ENCODE results near the gene SNRPA. TPM values are rescaled to one million over a fixed set of nuclear protein-coding genes. Genes with fewer than 3 reads are reported as not detected.
A peak's percentile ranks its signal among the peaks of the same experiment; 100 is the strongest.

Gene SNRPA
- total and polyA plus RNA-seq, 8 donors: 4.9 to 258 (median 58.8) TPM

GRCh38 chr19:40740747-40741146 is 10.3 kb upstream of the SNRPA start:
- peak overlapping the region in 4 of 5 donors; percentile 16 to 62 (median 60) for H3K27ac ChIP-seq
- no peak overlapping the region for H3K4me3 ChIP-seq
- no peaks in the 10 kb centered on the region for H3K27me3 ChIP-seq
- no peak for DNase-seq
- no peaks in the 10 kb centered on the region for H3K9me3 ChIP-seq
- peaks cover 0 to 23% (median 20%) of the 10 kb centered on the region in 4 donors for H3K4me1 ChIP-seq
- intact Hi-C loops (cut with DNase I; ENCODE audit: low total_unique reads): no loop called here
- H3K36me3 ChIP-seq: peaks cover 25 to 71% (median 60%) of the 10 kb centered on the region in 4 donors
- TF ChIP-seq POLR2A (IDR thresholded peaks at IDR 0.05): no peak
- peak in 1 of 3 donors; percentile 28 for TF ChIP-seq POLR2AphosphoS5 (IDR thresholded peaks at IDR 0.05)
- WGBS, 5 donors: 59 to 84% (median 71%) methylated on average over 5 to 6 of the region's 6 CpGs

- H3K4me3 ChIP-seq: no peak overlapping the region
- H3K27me3 ChIP-seq: no peaks in the 10 kb centered on the region
- TF ChIP-seq POLR2AphosphoS5 (IDR thresholded peaks at IDR 0.05) (no peak), POLR2A (IDR thresholded peaks at IDR 0.05) (no peak), CTCF (IDR thresholded peaks at IDR 0.05) (no peak), EP300 (IDR thresholded peaks at IDR 0.05) (no peak)
- peaks cover 23 to 61% (median 50%) of the 10 kb centered on the region in 4 donors for H3K36me3 ChIP-seq
- H3K27ac ChIP-seq: peak overlapping the region in 3 of 5 donors; percentile 58 to 61 (median 61)
- DNase-seq: no peak
- no peaks in the 10 kb centered on the region for H3K9me3 ChIP-seq
- intact Hi-C loops (cut with DNase I; ENCODE audit: low total_unique reads): no loop called here
- H3K4me1 ChIP-seq: peaks cover 0 to 23% (median 14%) of the 10 kb centered on the region in 4 donors
- WGBS, 5 donors: 78 to 87% (median 84%) methylated on average over 10 of the region's 10 CpGs
Measured at GRCh38 chr19:40741527-40742390, 9.2 kb upstream of the SNRPA start.

- intact Hi-C loops (cut with DNase I; ENCODE audit: low total_unique reads): no loop called here
- Histone ChIP-seq H3K9me3 (no peaks in the 10 kb centered on the region), H3K4me1 (peaks cover 0 to 23% (median 15%) of the 10 kb centered on the region in 4 donors), H3K27me3 (no peaks in the 10 kb centered on the region), H3K4me3 (no peak overlapping the region), H3K36me3 (peaks cover 16 to 54% (median 43%) of the 10 kb centered on the region in 4 donors), H3K27ac (no peak overlapping the region)
- 46 to 79% (median 61%) methylated on average over 9 to 17 of the region's 17 CpGs for WGBS, 5 donors
- no peak for DNase-seq
- TF ChIP-seq CTCF (IDR thresholded peaks at IDR 0.05) (no peak), POLR2AphosphoS5 (IDR thresholded peaks at IDR 0.05) (no peak), EP300 (IDR thresholded peaks at IDR 0.05) (no peak), POLR2A (IDR thresholded peaks at IDR 0.05) (no peak)
Measured at GRCh38 chr19:40742477-40742876, 8.5 kb upstream of the SNRPA start.

GRCh38 chr19:40742886-40743285 is 8.1 kb upstream of the SNRPA start:
- peaks cover 0 to 23% (median 17%) of the 10 kb centered on the region in 4 donors for H3K4me1 ChIP-seq
- no peaks in the 10 kb centered on the region for H3K27me3 ChIP-seq
- H3K36me3 ChIP-seq: peaks cover 13 to 50% (median 39%) of the 10 kb centered on the region in 4 donors
- no peak for TF ChIP-seq POLR2AphosphoS5 (IDR thresholded peaks at IDR 0.05)
- no peak for TF ChIP-seq POLR2A (IDR thresholded peaks at IDR 0.05)
- no peak for TF ChIP-seq CTCF (IDR thresholded peaks at IDR 0.05)
- TF ChIP-seq EP300 (IDR thresholded peaks at IDR 0.05): no peak
- H3K4me3 ChIP-seq: no peak overlapping the region
- no peaks in the 10 kb centered on the region for H3K9me3 ChIP-seq
- no peak overlapping the region for H3K27ac ChIP-seq
- intact Hi-C loops (cut with DNase I; ENCODE audit: low total_unique reads): no loop called here
- DNase-seq: no peak
- WGBS, 5 donors: 86 to 94% (median 91%) methylated on average over 9 to 12 of the region's 12 CpGs
